Measurements from ENCODE around the gene TFR2. TPM values are rescaled to one million over a fixed set of nuclear protein-coding genes. Genes with fewer than 3 reads are reported as not detected.
A peak's percentile ranks its signal among the peaks of the same experiment; 100 is the strongest.

Gene TFR2
- total RNA-seq, 1 experiment from 2014 or later, result not detected

GRCh38 chr7:100621554-100621953, 19.8 kb downstream of the TFR2 start:
- H3K27me3 Mint-ChIP-seq (ENCODE audit: insufficient read depth, unreplicated experiment), result no peaks in the 10 kb centered on the region
- ChIA-PET POLR2A (no interaction called here), CTCF (no interaction called here)
- no peaks in the 10 kb centered on the region for H3K36me3 Mint-ChIP-seq (ENCODE audit: insufficient read depth, unreplicated experiment)
- no TSS peak for BruUV-seq (replicated peaks)
- no peaks in the 10 kb centered on the region for H3K9me3 Mint-ChIP-seq (ENCODE audit: unreplicated experiment)
- DNase-seq (ENCODE audit: unreplicated experiment), result no peak
- peaks cover 6% of the 10 kb centered on the region for H3K4me1 Mint-ChIP-seq (ENCODE audit: insufficient read depth, unreplicated experiment)
- H3K4me3 Mint-ChIP-seq (ENCODE audit: unreplicated experiment), result no peak overlapping the region
- no peak overlapping the region for H3K27ac Mint-ChIP-seq (ENCODE audit: low read depth, unreplicated experiment)
- intact Hi-C loops (cut with micrococcal nuclease), result no loop called here
- TF ChIP-seq CTCF (IDR thresholded peaks at IDR 0.05; ENCODE audit: unreplicated experiment), result no peak

- Mint-ChIP-seq H3K27ac (ENCODE audit: low read depth, unreplicated experiment) (no peak overlapping the region), H3K9me3 (ENCODE audit: unreplicated experiment) (no peaks in the 10 kb centered on the region), H3K27me3 (ENCODE audit: insufficient read depth, unreplicated experiment) (no peaks in the 10 kb centered on the region), H3K4me3 (ENCODE audit: unreplicated experiment) (no peak overlapping the region), H3K4me1 (ENCODE audit: insufficient read depth, unreplicated experiment) (peaks cover 6% of the 10 kb centered on the region), H3K36me3 (ENCODE audit: insufficient read depth, unreplicated experiment) (no peaks in the 10 kb centered on the region)
- no peak for DNase-seq (ENCODE audit: unreplicated experiment)
- intact Hi-C loops (cut with micrococcal nuclease), result no loop called here
- no TSS peak for BruUV-seq (replicated peaks)
- no peak for TF ChIP-seq CTCF (IDR thresholded peaks at IDR 0.05; ENCODE audit: unreplicated experiment)
- ChIA-PET CTCF (interaction anchor here (0.7 to 1.7 kb wide), 2 partner anchors 61 to 214 kb away, joined by 3 to 4 read pairs; no protein-coding TSS in a partner anchor), POLR2A (interaction anchor here (1.2 kb wide), 1 partner anchor 35 kb away, joined by 4 read pairs; the partner anchor contains the start of genes FBXO24 and LRCH4)
Measured at GRCh38 chr7:100620804-100621203, 20.5 kb downstream of the TFR2 start.

GRCh38 chr7:100620239-100620638, 21.1 kb downstream of the TFR2 start:
- Mint-ChIP-seq H3K27ac (ENCODE audit: low read depth, unreplicated experiment) (no peak overlapping the region), H3K4me1 (ENCODE audit: insufficient read depth, unreplicated experiment) (peaks cover 6% of the 10 kb centered on the region), H3K27me3 (ENCODE audit: insufficient read depth, unreplicated experiment) (no peaks in the 10 kb centered on the region), H3K36me3 (ENCODE audit: insufficient read depth, unreplicated experiment) (no peaks in the 10 kb centered on the region), H3K4me3 (ENCODE audit: unreplicated experiment) (no peak overlapping the region), H3K9me3 (ENCODE audit: unreplicated experiment) (no peaks in the 10 kb centered on the region)
- no TSS peak for BruUV-seq (replicated peaks)
- POLR2A ChIA-PET, result interaction anchor here (1.2 kb wide), 1 partner anchor 34 kb away, joined by 4 read pairs; the partner anchor contains the start of genes FBXO24 and LRCH4
- DNase-seq (ENCODE audit: unreplicated experiment), result no peak
- intact Hi-C loops (cut with micrococcal nuclease), result no loop called here
- CTCF ChIA-PET, result interaction anchor here (0.7 to 1.7 kb wide), 2 partner anchors 61 to 213 kb away, joined by 3 to 4 read pairs; no protein-coding TSS in a partner anchor
- no peak for TF ChIP-seq CTCF (IDR thresholded peaks at IDR 0.05; ENCODE audit: unreplicated experiment)

- Mint-ChIP-seq H3K27me3 (ENCODE audit: insufficient read depth, unreplicated experiment) (no peaks in the 10 kb centered on the region), H3K4me3 (ENCODE audit: unreplicated experiment) (no peak overlapping the region), H3K4me1 (ENCODE audit: insufficient read depth, unreplicated experiment) (peaks cover 6% of the 10 kb centered on the region), H3K9me3 (ENCODE audit: unreplicated experiment) (no peaks in the 10 kb centered on the region), H3K27ac (ENCODE audit: low read depth, unreplicated experiment) (peak overlapping the region; percentile 47), H3K36me3 (ENCODE audit: insufficient read depth, unreplicated experiment) (no peaks in the 10 kb centered on the region)
- no TSS peak for BruUV-seq (replicated peaks)
- no peak for DNase-seq (ENCODE audit: unreplicated experiment)
- intact Hi-C loops (cut with micrococcal nuclease), result no loop called here
- no peak for TF ChIP-seq CTCF (IDR thresholded peaks at IDR 0.05; ENCODE audit: unreplicated experiment)
- ChIA-PET POLR2A (interaction anchor here (0.6 to 2.8 kb wide), 2 partner anchors 29 to 1190 kb away, joined by 3 to 49 read pairs; partner anchors contain the start of genes FBXO24 and LRCH4), CTCF (interaction anchor here (0.6 to 2.7 kb wide), 5 partner anchors 66 to 1730 kb away, joined by 3 to 21 read pairs (median 3); no protein-coding TSS in a partner anchor)
Measured at GRCh38 chr7:100614308-100614861, 27.0 kb downstream of the TFR2 start.

Measured in MCF 10A (cell line).